Thyroid gland (tissue), 4 donors: ENCODE results near the gene IL6. TPM values are rescaled to one million over a fixed set of nuclear protein-coding genes. Genes with fewer than 3 reads are reported as not detected.
"Not testable (repeated sequence)": the region's sequence is repeated elsewhere in the genome, so short reads cannot be mapped to it uniquely, and the experiment has no call there.

Experiments
- DNase-seq, 2 donors: peaks; one replicate each; pipeline ENCODE4 v3.0.0-alpha.2; 2019
- H3K27ac ChIP-seq, 3 donors: fragments of 200-600 bp; sonication (generic); 1 replicate in 2 of 3; 2 replicates in 1 of 3; pipeline ENCODE4 v1.5.1; 2016 to 2019; ENCODE audit warnings: mild to moderate bottlenecking in 1 of 3, moderate library complexity in 1 of 3
- H3K27me3 ChIP-seq: fragments of 200-600 bp; sonication (generic); one replicate; pipeline ENCODE4 v1.5.1; 2019
- H3K36me3 ChIP-seq, 2 donors: fragments of 200-600 bp; sonication (generic); one replicate each; pipeline ENCODE4 v1.5.1; 2016 to 2019
- H3K4me1 ChIP-seq, 2 donors: fragments of 200-600 bp; sonication (generic); one replicate each; pipeline ENCODE4 v1.5.1; 2017 to 2019
- H3K4me3 ChIP-seq, 3 donors: fragments of 200-600 bp; sonication (generic); replicated peaks in 1 of 3; 1 replicate in 2 of 3; 2 replicates in 1 of 3; pipeline ENCODE4 v1.5.1; 2016; ENCODE audit warnings: mild to moderate bottlenecking in 1 of 3
- H3K9me3 ChIP-seq: fragments of 200-600 bp; sonication (generic); one replicate; pipeline ENCODE4 v1.5.1; 2017
- POLR2A ChIP-seq, 2 donors: fragments of 450-650 bp; IDR thresholded peaks; one replicate each; pipeline ENCODE4 v1.6.1; 2017; ENCODE audit warnings: antibody characterized with exemption in 2 of 2, mild to moderate bottlenecking in 2 of 2, moderate library complexity in 1 of 2
- WGBS, 2 donors: methylation state at CpG; one replicate each; pipeline ENCODE4 v1.1.5; 2017; 5-methylcytosine and 5-hydroxymethylcytosine counted together
- intact Hi-C: fragments of 100-400 bp; cut with DNase I; formaldehyde crosslinking; loops from one replicate; pipeline ENCODE4 v1.15.1; 2023
- total RNA-seq, 4 donors: library from RNA; depleted of rRNA; stranded (reverse); fragments of >200 nt; gene quantifications; one replicate each; pipeline ENCODE4 v1.2.3, GENCODE V29; 2016
- TF ChIP-seq, protein P1 (sequence below), 6 experiments: fragments of 200-600 bp in 3 of 6; fragments of 450-650 bp in 3 of 6; sonication (generic) in 3 of 6; IDR thresholded peaks; one replicate each; pipeline ENCODE4 v1.5.1; 2016 to 2019; ENCODE audit warnings: antibody characterized with exemption in 6 of 6, mild to moderate bottlenecking in 2 of 6, inconsistent platforms in 1 of 6, moderate library complexity in 1 of 6

IL6 gene
- total RNA-seq = 10 to 100 TPM in 1 of 4 donors, 1 to 10 TPM in 2, under 1 TPM in 1; 0.78 to 10.9 (median 3.7) TPM

DNA sequence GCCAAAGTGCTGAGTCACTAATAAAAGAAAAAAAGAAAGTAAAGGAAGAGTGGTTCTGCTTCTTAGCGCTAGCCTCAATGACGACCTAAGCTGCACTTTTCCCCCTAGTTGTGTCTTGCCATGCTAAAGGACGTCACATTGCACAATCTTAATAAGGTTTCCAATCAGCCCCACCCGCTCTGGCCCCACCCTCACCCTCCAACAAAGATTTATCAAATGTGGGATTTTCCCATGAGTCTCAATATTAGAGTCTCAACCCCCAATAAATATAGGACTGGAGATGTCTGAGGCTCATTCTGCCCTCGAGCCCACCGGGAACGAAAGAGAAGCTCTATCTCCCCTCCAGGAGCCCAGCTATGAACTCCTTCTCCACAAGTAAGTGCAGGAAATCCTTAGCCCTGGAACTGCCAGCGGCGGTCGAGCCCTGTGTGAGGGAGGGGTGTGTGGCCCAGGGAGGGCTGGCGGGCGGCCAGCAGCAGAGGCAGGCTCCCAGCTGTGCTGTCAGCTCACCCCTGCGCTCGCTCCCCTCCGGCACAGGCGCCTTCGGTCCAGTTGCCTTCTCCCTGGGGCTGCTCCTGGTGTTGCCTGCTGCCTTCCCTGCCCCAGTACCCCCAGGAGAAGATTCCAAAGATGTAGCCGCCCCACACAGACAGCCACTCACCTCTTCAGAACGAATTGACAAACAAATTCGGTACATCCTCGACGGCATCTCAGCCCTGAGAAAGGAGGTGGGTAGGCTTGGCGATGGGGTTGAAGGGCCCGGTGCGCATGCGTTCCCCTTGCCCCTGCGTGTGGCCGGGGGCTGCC, at the start of gene IL6:
Gene IL6 (plus strand): TSS at position 294 of the 807 bp plus-strand sequence. CDS start 63 bp downstream, at position 357.
- H3K36me3 ChIP-seq = no peaks in the 10 kb centered on the region
- H3K4me1 ChIP-seq = peaks cover 30 to 46% of the 10 kb centered on the region in 2 donors
- no peaks in the 10 kb centered on the region for H3K27me3 ChIP-seq
- no peaks in the 10 kb centered on the region for H3K9me3 ChIP-seq
- peak within 1 kb of the TSS; percentile 72 to 78 (median 75) for H3K27ac ChIP-seq
- peak; percentile 92 for DNase-seq
- TF ChIP-seq, protein P1, sequence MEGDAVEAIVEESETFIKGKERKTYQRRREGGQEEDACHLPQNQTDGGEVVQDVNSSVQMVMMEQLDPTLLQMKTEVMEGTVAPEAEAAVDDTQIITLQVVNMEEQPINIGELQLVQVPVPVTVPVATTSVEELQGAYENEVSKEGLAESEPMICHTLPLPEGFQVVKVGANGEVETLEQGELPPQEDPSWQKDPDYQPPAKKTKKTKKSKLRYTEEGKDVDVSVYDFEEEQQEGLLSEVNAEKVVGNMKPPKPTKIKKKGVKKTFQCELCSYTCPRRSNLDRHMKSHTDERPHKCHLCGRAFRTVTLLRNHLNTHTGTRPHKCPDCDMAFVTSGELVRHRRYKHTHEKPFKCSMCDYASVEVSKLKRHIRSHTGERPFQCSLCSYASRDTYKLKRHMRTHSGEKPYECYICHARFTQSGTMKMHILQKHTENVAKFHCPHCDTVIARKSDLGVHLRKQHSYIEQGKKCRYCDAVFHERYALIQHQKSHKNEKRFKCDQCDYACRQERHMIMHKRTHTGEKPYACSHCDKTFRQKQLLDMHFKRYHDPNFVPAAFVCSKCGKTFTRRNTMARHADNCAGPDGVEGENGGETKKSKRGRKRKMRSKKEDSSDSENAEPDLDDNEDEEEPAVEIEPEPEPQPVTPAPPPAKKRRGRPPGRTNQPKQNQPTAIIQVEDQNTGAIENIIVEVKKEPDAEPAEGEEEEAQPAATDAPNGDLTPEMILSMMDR (IDR thresholded peaks at IDR 0.05) = no peak
- no peak for TF ChIP-seq POLR2A (IDR thresholded peaks at IDR 0.05)
- peak within 1 kb of the TSS in 1 of 3 donors; percentile 31 for H3K4me3 ChIP-seq
- 22 to 27% methylated on average over 18 to 21 of the region's 28 CpGs for WGBS, 2 donors
- intact Hi-C loops = loop anchor here (5.0 kb wide), 1 partner anchor 165 kb away; no protein-coding TSS in a partner anchor

DNA sequence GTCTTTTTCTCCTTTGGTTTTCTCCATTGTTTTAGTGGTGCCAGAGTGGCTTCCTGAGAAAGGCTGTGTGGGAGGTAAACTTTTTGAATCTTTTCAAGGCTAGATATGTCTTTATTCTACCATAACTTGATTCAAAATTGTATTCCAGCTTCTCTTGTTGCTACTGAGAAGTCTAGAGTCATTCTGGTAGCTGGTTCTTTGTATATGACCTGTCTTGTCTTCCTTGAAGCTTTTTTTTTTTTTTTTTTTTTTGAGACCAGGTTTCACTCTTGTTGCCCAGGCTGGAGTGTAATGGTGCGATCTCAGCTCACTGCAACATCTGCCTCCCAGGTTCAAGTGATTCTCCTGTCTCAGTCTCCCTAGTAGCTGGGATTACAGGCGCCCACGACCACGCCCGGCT, 49.7 kb upstream of the IL6 start:
- H3K9me3 ChIP-seq, H3K27ac ChIP-seq, H3K27me3 ChIP-seq, DNase-seq, intact Hi-C loops, H3K4me3 ChIP-seq, H3K36me3 ChIP-seq: not testable (repeated sequence)
- 86 to 89% methylated on average over 5 of the region's 5 CpGs for WGBS, 2 donors
- peaks cover 5 to 12% of the 10 kb centered on the region in 2 donors for H3K4me1 ChIP-seq

DNA sequence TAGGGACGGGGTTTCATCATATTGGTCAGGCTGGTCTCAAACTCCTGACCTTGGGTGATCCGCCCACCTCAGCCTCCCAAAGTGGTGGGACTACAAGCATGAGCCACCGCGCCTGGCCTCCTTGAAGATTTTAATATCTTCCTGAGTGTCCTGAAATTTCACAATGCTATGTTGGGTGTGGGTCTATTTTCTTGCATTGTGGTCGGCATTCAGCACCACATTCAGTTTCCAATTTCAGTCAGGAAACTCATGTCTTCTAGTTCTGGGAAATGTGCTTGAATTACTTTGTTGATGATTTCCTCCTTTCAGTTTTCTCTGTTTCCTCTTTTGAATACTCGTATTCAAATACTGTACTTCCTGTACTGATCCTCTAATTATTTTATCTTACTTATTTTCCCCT, 49.3 kb upstream of the IL6 start:
- DNase-seq = no peak
- no peaks in the 10 kb centered on the region for H3K36me3 ChIP-seq
- 68 to 69% methylated on average over 6 of the region's 6 CpGs for WGBS, 2 donors
- no peak overlapping the region for H3K27ac ChIP-seq
- H3K4me1 ChIP-seq = peaks cover 5 to 8% of the 10 kb centered on the region in 2 donors
- H3K9me3 ChIP-seq = no peaks in the 10 kb centered on the region
- no peaks in the 10 kb centered on the region for H3K27me3 ChIP-seq
- TF ChIP-seq, protein P1 (IDR thresholded peaks at IDR 0.05) = no peak
- TF ChIP-seq POLR2A (IDR thresholded peaks at IDR 0.05) = no peak
- intact Hi-C loops = no loop called here
- no peak overlapping the region for H3K4me3 ChIP-seq

DNA sequence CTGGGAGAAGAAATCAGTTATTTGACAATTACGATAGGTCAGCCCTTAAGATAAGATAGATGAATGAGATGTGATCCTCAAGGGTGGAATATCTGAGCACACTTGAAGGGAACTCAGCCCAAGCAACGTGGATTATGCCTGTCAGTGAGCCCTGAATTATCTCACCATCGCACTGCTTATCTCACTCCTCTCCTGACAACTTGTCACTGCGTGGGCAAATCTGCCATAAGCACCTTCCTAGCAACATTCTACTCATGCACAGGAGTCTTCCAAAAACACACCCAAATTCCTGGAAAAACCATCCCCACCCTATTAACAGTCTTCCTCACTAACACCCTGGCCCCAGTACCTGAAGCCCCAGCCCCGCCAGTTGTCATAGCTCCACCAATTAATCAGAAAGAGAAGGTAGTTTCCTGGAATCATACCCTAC, 46.5 kb upstream of the IL6 start:
- no peak for DNase-seq
- Histone ChIP-seq H3K27ac (no peak overlapping the region), H3K4me3 (no peak overlapping the region), H3K27me3 (no peaks in the 10 kb centered on the region), H3K4me1 (peaks cover 0 to 4% of the 10 kb centered on the region in 2 donors), H3K9me3 (no peaks in the 10 kb centered on the region), H3K36me3 (no peaks in the 10 kb centered on the region)
- TF ChIP-seq, protein P1 (IDR thresholded peaks at IDR 0.05) = no peak
- TF ChIP-seq POLR2A (IDR thresholded peaks at IDR 0.05) = no peak
- intact Hi-C loops = no loop called here
- 85 to 87% methylated on average over 5 of the region's 5 CpGs for WGBS, 2 donors

DNA sequence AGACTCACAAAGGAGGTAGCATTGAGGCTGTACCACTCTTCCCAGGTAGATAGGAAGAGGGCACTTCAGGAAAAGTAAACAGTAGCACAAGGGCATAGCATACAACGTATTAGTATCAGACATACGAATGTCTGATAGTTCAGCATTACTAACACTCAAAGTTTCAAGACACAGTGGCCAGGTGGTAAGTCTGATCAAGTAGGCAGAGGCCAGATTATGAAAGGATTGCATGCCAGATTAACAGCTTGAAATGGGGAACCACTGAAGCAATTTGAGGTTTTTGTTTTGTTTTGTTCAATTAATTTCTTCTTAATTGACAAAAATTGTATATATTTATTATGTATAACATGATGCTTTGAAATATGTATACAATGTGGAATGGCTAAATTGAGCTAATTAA, 45.7 kb upstream of the IL6 start:
- TF ChIP-seq POLR2A (IDR thresholded peaks at IDR 0.05) = no peak
- TF ChIP-seq, protein P1 (IDR thresholded peaks at IDR 0.05) = no peak
- no peak for DNase-seq
- Histone ChIP-seq H3K27me3 (no peaks in the 10 kb centered on the region), H3K4me1 (no peaks in the 10 kb centered on the region), H3K4me3 (no peak overlapping the region), H3K36me3 (no peaks in the 10 kb centered on the region), H3K27ac (no peak overlapping the region), H3K9me3 (no peaks in the 10 kb centered on the region)
- intact Hi-C loops = no loop called here
- 62 to 71% methylated on average over 2 of the region's 2 CpGs for WGBS, 2 donors
